Endothelial cell of umbilical vein (primary cell): ENCODE measurements around the gene ITFG1. TPM values are rescaled to one million over a fixed set of nuclear protein-coding genes. Genes with fewer than 3 reads are reported as not detected.

Experiments used
- BruUV-seq: library from RNA; stranded (reverse); fragments of 400-500 nt; replicated peaks from 2 replicates; lab custom pipeline; 2021; lab: Mats Ljungman, UMichigan
- CTCF ChIA-PET: fragments of 300-600, 350-600 bp; sonication (Branson Sonifier 250); formaldehyde crosslinking; loops from one replicate; lab custom pipeline; 2021; ENCODE audit warnings: antibody characterized with exemption, inconsistent platforms; lab: Charles Lee
- POLR2A ChIA-PET: fragments of 300-600, 350-600 bp; sonication (Branson Sonifier 250); formaldehyde crosslinking; loops from one replicate; lab custom pipeline; 2021; ENCODE audit warnings: antibody characterized with exemption, inconsistent platforms; lab: Charles Lee
- DNase-seq: peaks from one replicate; pipeline ENCODE4 v3.0.0-alpha.2; 2011; ENCODE audit warnings: low read depth, low spot score
- FAIRE-seq: peaks from 2 replicates; lab custom pipeline; 2011; peaks lifted over from hg19 to GRCh38; lab: Jason Lieb, UNC
- H2AFZ ChIP-seq: 2 replicates; pipeline ENCODE4 v1.6.0; 2012; ENCODE audit warnings: low read depth, low read length, control low read depth, inconsistent platforms
- H3K27ac ChIP-seq: 2 replicates; pipeline ENCODE4 v1.5.1; 2011; ENCODE audit warnings: low read depth, mild to moderate bottlenecking, control low read depth, low read length, moderate library complexity; ENCODE audit not compliant: insufficient read depth
- H3K27me3 ChIP-seq, 2 experiments: 2 replicates each; pipeline versions ENCODE4 v1.6.0 to v1.6.1; 2011; ENCODE audit warnings: low read length in 2 of 2, mixed read lengths in 1 of 2; ENCODE audit not compliant: control insufficient read depth in 2 of 2, insufficient read depth in 2 of 2
- H3K36me3 ChIP-seq, 2 experiments: 2 replicates in 1 of 2; 3 replicates in 1 of 2; pipeline ENCODE4 v1.5.1; 2011; ENCODE audit warnings: low read length in 2 of 2, mild to moderate bottlenecking in 1 of 2, moderate library complexity in 1 of 2; ENCODE audit not compliant: control insufficient read depth in 2 of 2, insufficient read depth in 2 of 2; ENCODE audit errors: extremely low read depth in 1 of 2
- H3K4me1 ChIP-seq: 3 replicates; pipeline ENCODE4 v1.5.1; 2011; ENCODE audit warnings: mild to moderate bottlenecking, low read length; ENCODE audit not compliant: control insufficient read depth, insufficient read depth; ENCODE audit errors: extremely low read depth
- H3K4me2 ChIP-seq: 2 replicates; pipeline ENCODE4 v1.6.1; 2011; ENCODE audit warnings: low read length, control low read depth, mixed read lengths; ENCODE audit not compliant: insufficient read depth
- H3K4me3 ChIP-seq, 3 experiments: fragments of 200-600 bp in 1 of 3; sonication (generic), shearing (Covaris generic) in 1 of 3; replicated peaks in 1 of 3; 2 replicates each; pipeline ENCODE4 v1.5.1; 2011 to 2016; ENCODE audit warnings: control low read depth in 3 of 3, low read length in 3 of 3, mild to moderate bottlenecking in 2 of 3, inconsistent platforms in 1 of 3, low read depth in 1 of 3, moderate library complexity in 1 of 3; ENCODE audit not compliant: insufficient read depth in 1 of 3
- H3K79me2 ChIP-seq: 2 replicates; pipeline ENCODE4 v1.6.0; 2012; ENCODE audit warnings: low read length, inconsistent platforms; ENCODE audit not compliant: control insufficient read depth, insufficient read depth
- H3K9ac ChIP-seq: replicated peaks from 2 replicates; pipeline ENCODE3; 2011; ENCODE audit warnings: low read length, control low read depth; ENCODE audit not compliant: insufficient read depth; ENCODE audit errors: extremely low read depth
- H3K9me1 ChIP-seq: replicated peaks from 3 replicates; pipeline ENCODE4 v1.6.0; 2011; ENCODE audit warnings: mild to moderate bottlenecking, low read length; ENCODE audit not compliant: control insufficient read depth, insufficient read depth; ENCODE audit errors: extremely low read depth
- H3K9me3 ChIP-seq: replicated peaks from 2 replicates; pipeline ENCODE4 v1.5.1; 2012; ENCODE audit warnings: low read length, inconsistent platforms; ENCODE audit not compliant: control insufficient read depth, insufficient read depth
- H4K20me1 ChIP-seq: replicated peaks from 2 replicates; pipeline ENCODE3; 2011; ENCODE audit warnings: mild to moderate bottlenecking, low read length; ENCODE audit not compliant: control insufficient read depth, insufficient read depth; ENCODE audit errors: extremely low read depth
- EZH2 ChIP-seq: IDR thresholded peaks from 2 replicates; pipeline ENCODE4 v1.6.1; 2012; ENCODE audit warnings: borderline replicate concordance, low read depth, mild to moderate bottlenecking, moderate library complexity, low read length, inconsistent platforms; ENCODE audit not compliant: severe bottlenecking
- FOS ChIP-seq: IDR thresholded peaks from 2 replicates; pipeline ENCODE4 v1.6.1; 2011; ENCODE audit warnings: mild to moderate bottlenecking, low read length, moderate library complexity, borderline replicate concordance; ENCODE audit not compliant: insufficient read depth
- GATA2 ChIP-seq: IDR thresholded peaks from 2 replicates; pipeline ENCODE4 v1.7.0; 2011; ENCODE audit warnings: low read depth, mild to moderate bottlenecking, moderate library complexity, mixed read lengths, low read length; ENCODE audit not compliant: insufficient read length, insufficient read depth
- JUN ChIP-seq: IDR thresholded peaks from 2 replicates; pipeline ENCODE4 v1.6.1; 2011; ENCODE audit warnings: borderline replicate concordance, low read depth; ENCODE audit not compliant: insufficient read length, insufficient read depth
- MYC ChIP-seq: IDR thresholded peaks from one replicate; pipeline ENCODE4 v1.6.1; 2011; ENCODE audit warnings: mild to moderate bottlenecking, low read depth, low read length
- POLR2A ChIP-seq: IDR thresholded peaks from 2 replicates; pipeline ENCODE4 v1.6.1; 2012; ENCODE audit warnings: low read depth, mild to moderate bottlenecking, control low read depth, low read length
- POLR2AphosphoS5 ChIP-seq: IDR thresholded peaks from 2 replicates; pipeline ENCODE4 v1.6.1; 2012; ENCODE audit warnings: low read depth, mild to moderate bottlenecking, control low read depth, low read length, moderate library complexity; ENCODE audit not compliant: insufficient read depth
- dilution Hi-C: fragments of 300-500 bp; cut with MboI; formaldehyde crosslinking; loops from one replicate; pipeline ENCODE4 v1.15.0; 2019; ENCODE audit warnings: low sequenced_read_pairs; ENCODE audit not compliant: extremely low pct_ligation_motif_present
- intact Hi-C: fragments of 100-400 bp; cut with micrococcal nuclease; formaldehyde crosslinking; loops from one replicate; pipeline ENCODE4 v1.10.0; 2022
- polyA plus RNA-seq, 4 experiments: library from polyadenylated mRNA; depleted of rRNA in 3 of 4; stranded (reverse) in 3 of 4; unstranded in 1 of 4; fragments of >200 nt; gene quantifications; 2 replicates each; pipeline versions ENCODE4 v1.2.1 to v1.2.3, GENCODE V29; 2011 to 2012; ENCODE audit warnings: missing spikeins in 1 of 4
- total RNA-seq: library from RNA; stranded (reverse); gene quantifications from 2 replicates; pipeline ENCODE4 v1.2.3, GENCODE V29; 2021
- TF ChIP-seq, protein P1 (sequence below): IDR thresholded peaks from 2 replicates; pipeline ENCODE4 v1.6.1; 2011; ENCODE audit not compliant: insufficient read depth, insufficient read length

ITFG1 gene
- total and polyA plus RNA-seq, 2 donors (not counting 3 experiments of a cell fraction or from before 2014, with no cell fraction given), result 32.1 to 44.2 TPM

- H3K4me1 ChIP-seq, result no peaks in the 10 kb centered on the region
- no peaks in the 10 kb centered on the region for H3K79me2 ChIP-seq
- no peak overlapping the region for H3K4me3 ChIP-seq
- H3K9ac ChIP-seq, result no peak overlapping the region
- H3K9me1 ChIP-seq, result no peaks in the 10 kb centered on the region
- no peak for DNase-seq
- H3K4me2 ChIP-seq, result no peak overlapping the region
- no peak for FAIRE-seq
- H3K36me3 ChIP-seq, result no peaks in the 10 kb centered on the region
- no peaks in the 10 kb centered on the region for H3K9me3 ChIP-seq
- no peak overlapping the region for H3K27ac ChIP-seq
- no peaks in the 10 kb centered on the region for H3K27me3 ChIP-seq
- CTCF ChIA-PET, result no interaction called here
- no TSS peak for BruUV-seq
- intact Hi-C loops, result no loop called here
- H4K20me1 ChIP-seq, result no peaks in the 10 kb centered on the region
- no peak for TF ChIP-seq GATA2
- TF ChIP-seq JUN, result no peak
- TF ChIP-seq FOS, result no peak
- no peak for TF ChIP-seq POLR2AphosphoS5
- no peak for TF ChIP-seq MYC
- TF ChIP-seq, protein P1, sequence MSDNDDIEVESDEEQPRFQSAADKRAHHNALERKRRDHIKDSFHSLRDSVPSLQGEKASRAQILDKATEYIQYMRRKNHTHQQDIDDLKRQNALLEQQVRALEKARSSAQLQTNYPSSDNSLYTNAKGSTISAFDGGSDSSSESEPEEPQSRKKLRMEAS, result no peak
- no peak for TF ChIP-seq EZH2
- no peak for TF ChIP-seq POLR2A
- no peak overlapping the region for H2AFZ ChIP-seq
- POLR2A ChIA-PET, result no interaction called here
- dilution Hi-C loops, result no loop called here
Measured at GRCh38 chr16:47395733-47396498, 64.9 kb downstream of the ITFG1 start.
